ENCODE results near the gene DPEP2. TPM values are rescaled to one million over a fixed set of nuclear protein-coding genes. Genes with fewer than 3 reads are reported as not detected.

Gene DPEP2
- total RNA-seq, 6 experiments from 2014 or later: 0.93 to 2.3 (median 1.6) TPM

DNA sequence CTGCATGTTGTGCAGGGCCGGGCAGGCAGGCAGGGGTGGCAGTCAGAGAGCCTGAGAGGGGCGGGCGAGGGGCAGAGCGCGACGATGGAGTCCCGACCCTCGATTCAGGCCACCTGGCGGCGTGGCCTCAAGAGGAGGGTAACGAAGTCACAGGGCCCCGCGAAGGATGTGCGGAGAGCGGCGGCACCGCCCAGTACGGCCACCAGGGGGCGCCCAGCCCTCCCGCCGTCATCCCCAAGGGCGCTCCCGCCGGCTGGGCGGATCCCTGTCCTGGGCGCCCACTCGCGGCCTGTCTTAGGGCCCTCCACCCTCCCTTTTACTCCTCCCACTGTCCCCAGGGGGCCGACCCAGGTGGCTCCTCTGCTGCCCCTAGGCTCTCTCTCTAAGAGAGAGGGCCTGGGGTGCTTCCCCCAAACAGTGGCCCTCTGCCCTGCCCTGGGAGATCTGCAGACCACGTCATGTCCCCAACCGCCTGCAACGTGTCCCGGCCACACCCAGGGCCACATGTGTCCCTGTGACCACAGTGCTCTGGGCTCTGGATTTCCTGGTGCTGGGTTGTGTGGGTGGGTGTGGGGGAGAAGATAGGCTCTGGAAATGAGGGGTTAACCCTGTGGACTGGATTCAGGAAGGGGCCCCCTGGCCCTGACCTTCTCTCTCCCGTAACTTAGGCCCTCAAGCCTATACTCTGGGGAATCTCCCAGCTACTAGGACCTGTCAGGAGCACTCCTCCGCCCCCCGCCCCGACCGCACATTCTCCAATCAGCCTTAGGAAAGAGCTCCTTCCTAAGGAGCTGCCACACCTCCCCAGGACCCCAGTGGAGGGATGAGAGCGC is 5.9 kb downstream of the DPEP2 start:
- intact Hi-C loops (cut with DNase I): no loop called here
- no peak for TF ChIP-seq POLR2A (IDR thresholded peaks at IDR 0.05)
- TF ChIP-seq, protein P1, sequence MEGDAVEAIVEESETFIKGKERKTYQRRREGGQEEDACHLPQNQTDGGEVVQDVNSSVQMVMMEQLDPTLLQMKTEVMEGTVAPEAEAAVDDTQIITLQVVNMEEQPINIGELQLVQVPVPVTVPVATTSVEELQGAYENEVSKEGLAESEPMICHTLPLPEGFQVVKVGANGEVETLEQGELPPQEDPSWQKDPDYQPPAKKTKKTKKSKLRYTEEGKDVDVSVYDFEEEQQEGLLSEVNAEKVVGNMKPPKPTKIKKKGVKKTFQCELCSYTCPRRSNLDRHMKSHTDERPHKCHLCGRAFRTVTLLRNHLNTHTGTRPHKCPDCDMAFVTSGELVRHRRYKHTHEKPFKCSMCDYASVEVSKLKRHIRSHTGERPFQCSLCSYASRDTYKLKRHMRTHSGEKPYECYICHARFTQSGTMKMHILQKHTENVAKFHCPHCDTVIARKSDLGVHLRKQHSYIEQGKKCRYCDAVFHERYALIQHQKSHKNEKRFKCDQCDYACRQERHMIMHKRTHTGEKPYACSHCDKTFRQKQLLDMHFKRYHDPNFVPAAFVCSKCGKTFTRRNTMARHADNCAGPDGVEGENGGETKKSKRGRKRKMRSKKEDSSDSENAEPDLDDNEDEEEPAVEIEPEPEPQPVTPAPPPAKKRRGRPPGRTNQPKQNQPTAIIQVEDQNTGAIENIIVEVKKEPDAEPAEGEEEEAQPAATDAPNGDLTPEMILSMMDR (IDR thresholded peaks at IDR 0.05): peak; percentile 97 to 99 (median 98)
- ATAC-seq (peak; percentile 93 to 96 (median 94)), DNase-seq (peak; percentile 83 to 87 (median 85))
- WGBS (ENCODE audit: insufficient coverage, low coverage, low lambda C conversion rate, missing lambda C conversion rate): 0% methylated on average over 5 of the region's 39 CpGs
- Histone ChIP-seq H3K36me3 (no peaks in the 10 kb centered on the region), H3K27ac (peak overlapping the region; percentile 55 to 75 (median 63)), H3K27me3 (no peaks in the 10 kb centered on the region), H3K4me1 (peaks cover 0 to 7% (median 0%) of the 10 kb centered on the region in 4 donors), H3K4me3 (peak overlapping the region; percentile 30 to 44 (median 37)), H3K9me3 (no peaks in the 10 kb centered on the region)

DNA sequence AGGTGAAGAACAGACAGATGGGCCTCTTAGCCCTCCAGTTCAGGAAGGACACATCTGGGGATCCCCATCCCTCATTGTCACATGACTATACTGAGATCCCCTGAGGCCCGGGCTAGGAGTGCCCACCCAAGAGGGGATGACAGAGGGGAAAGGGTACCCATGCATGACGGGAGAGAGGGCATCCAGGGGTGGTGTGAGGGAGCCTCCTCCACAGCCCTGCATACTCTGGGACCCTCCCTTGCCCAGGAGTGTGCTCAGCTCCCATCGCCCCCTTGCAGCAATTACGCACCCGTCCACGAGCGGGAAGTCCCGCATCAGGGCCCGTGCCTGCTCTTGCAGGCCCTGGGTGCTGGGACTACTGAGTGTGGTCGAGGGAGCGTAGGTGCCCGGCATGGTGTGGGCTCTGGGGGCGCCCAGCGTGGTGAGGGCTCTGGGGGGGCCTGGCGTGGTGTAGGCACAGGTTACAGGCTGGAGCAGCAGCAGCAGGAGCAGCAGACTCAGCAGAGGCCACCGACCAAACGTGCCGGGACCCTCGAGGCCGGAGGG is 6.5 kb downstream of the DPEP2 start:
- TF ChIP-seq, protein P1 (IDR thresholded peaks at IDR 0.05): no peak
- TF ChIP-seq POLR2A (IDR thresholded peaks at IDR 0.05): no peak
- ATAC-seq (peak in 1 of 4 donors; percentile 6), DNase-seq (peak in 1 of 3 donors; percentile 58)
- no peaks in the 10 kb centered on the region for H3K27me3 ChIP-seq
- peak overlapping the region in 1 of 3 donors; percentile 37 for H3K4me3 ChIP-seq
- H3K36me3 ChIP-seq: no peaks in the 10 kb centered on the region
- peak overlapping the region in 2 of 3 donors; percentile 63 to 75 for H3K27ac ChIP-seq
- H3K9me3 ChIP-seq: no peaks in the 10 kb centered on the region
- intact Hi-C loops (cut with DNase I): no loop called here
- H3K4me1 ChIP-seq: peaks cover 0 to 7% (median 0%) of the 10 kb centered on the region in 4 donors
- no CpG with 5 or more reads among the region's 20 CpGs for WGBS (ENCODE audit: insufficient coverage, low coverage, low lambda C conversion rate, missing lambda C conversion rate)

DNA sequence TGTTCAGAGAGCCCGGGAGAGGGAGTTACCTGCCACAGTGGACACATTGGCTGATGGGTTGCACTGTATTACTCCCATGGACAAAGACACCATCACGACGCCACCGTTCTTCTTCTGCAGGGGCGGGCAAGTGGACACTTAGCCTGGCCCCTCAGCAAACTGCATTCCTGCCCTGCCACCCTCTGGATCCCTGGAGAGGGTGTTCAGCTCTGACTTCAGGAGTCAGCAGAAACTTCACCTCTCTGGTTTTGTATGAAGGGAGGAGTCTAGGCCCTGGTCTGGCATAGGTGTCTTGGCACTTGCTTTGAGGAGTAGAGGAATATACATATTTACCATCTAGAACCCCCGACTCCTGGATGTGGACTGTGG is 9.3 kb downstream of the DPEP2 start:
- Histone ChIP-seq H3K27me3 (no peaks in the 10 kb centered on the region), H3K9me3 (no peaks in the 10 kb centered on the region), H3K27ac (no peak overlapping the region), H3K4me1 (peaks cover 0 to 7% (median 0%) of the 10 kb centered on the region in 4 donors), H3K36me3 (no peaks in the 10 kb centered on the region), H3K4me3 (no peak overlapping the region)
- DNase-seq: no peak
- intact Hi-C loops (cut with DNase I): no loop called here
- no CpG with 5 or more reads among the region's 6 CpGs for WGBS (ENCODE audit: insufficient coverage, low coverage, low lambda C conversion rate, missing lambda C conversion rate)
- ATAC-seq: no peak
- TF ChIP-seq POLR2A (IDR thresholded peaks at IDR 0.05): no peak

DNA sequence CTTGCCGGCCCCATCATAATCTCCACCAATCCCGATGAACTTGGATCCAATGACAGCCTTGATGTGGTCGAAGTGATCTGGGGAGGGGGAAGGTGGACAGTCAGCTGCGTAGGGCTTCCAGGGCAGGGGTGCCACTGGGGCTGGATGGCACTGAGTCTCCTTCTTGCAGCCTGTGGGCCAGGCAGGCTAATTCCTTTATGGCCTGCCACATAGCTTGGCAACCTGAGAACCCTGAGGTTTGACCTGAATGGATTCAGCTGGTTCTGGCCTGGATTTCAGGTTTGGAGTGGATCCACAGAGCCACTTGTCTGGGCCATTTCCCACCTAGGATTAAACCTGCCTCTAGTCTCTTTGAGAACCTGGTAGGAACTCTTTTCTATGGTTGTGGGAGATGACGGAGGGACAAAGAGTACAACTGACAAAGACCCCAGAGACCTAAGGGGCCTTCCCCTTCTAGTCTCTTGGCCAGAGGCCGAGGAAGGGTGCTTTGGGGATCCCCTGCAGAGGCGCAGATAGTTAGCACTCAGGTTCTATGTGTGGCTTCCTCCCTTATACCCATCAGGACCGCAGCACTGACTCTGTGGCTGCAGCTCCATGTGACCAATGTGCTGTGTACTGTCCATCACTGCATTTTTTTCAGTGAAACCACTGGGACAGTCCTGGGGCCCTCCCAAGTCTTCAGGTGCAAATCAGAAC is 9.8 kb downstream of the DPEP2 start:
- H3K4me1 ChIP-seq: peaks cover 0 to 7% (median 0%) of the 10 kb centered on the region in 4 donors
- no peaks in the 10 kb centered on the region for H3K9me3 ChIP-seq
- DNase-seq: no peak
- intact Hi-C loops (cut with DNase I): no loop called here
- no peak for TF ChIP-seq POLR2A (IDR thresholded peaks at IDR 0.05)
- TF ChIP-seq, protein P1 (IDR thresholded peaks at IDR 0.05): no peak
- no peak overlapping the region for H3K4me3 ChIP-seq
- H3K27me3 ChIP-seq: no peaks in the 10 kb centered on the region
- ATAC-seq: no peak
- H3K36me3 ChIP-seq: no peaks in the 10 kb centered on the region
- WGBS (ENCODE audit: insufficient coverage, low coverage, low lambda C conversion rate, missing lambda C conversion rate): no CpG with 5 or more reads among the region's 8 CpGs
- no peak overlapping the region for H3K27ac ChIP-seq
